GM21423 (cell line): Measurements from ENCODE around the gene PRKCH.

Source experiments
- ATAC-seq: cut with Tn5 transposase; IDR thresholded peaks from one replicate; pipeline ENCODE4 v1.9.1; 2021; ENCODE audit warnings: mild to moderate bottlenecking, moderate library complexity; ENCODE audit not compliant: unreplicated experiment

Gene PRKCH

DNA sequence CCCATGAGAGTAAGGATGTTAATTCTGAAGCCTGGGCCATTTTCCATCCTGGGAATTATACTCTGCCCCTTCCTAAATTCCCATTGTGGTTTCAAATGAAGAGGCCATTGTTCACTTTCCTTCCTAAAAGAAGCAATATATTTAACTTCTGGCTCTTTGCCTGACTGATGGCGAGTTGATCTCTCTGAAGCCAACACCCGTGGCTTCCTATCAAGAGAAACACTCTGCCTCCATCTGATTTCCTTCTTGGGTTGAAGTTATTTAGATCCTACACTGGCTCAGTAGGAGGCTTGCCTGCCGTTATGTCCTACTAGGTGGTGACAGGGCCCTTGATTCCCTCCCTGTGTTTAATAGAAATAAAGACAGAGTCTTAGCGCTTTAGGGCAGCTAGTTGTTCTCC lies 97.4 kb downstream of the PRKCH start:
- ATAC-seq = no peak

DNA sequence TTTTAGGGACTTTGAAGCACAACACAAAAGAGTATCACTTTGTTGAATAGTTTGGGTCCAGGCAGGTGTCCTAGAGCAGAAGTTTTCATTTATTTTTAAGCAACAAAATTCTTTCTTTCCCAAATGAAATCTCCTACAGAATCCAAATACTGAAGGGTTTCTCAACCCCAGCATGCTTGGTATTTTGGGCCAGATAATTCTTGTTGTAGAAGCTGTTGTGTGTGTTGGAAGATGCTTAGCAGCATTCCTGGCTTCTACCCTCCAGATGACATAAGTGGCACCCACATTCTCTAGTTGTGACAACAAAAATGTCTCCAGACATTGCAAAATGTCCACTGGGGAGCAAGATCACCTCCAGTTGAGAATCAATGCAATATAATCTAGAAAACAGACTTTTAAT lies 97.8 kb downstream of the PRKCH start:
- ATAC-seq = no peak

DNA sequence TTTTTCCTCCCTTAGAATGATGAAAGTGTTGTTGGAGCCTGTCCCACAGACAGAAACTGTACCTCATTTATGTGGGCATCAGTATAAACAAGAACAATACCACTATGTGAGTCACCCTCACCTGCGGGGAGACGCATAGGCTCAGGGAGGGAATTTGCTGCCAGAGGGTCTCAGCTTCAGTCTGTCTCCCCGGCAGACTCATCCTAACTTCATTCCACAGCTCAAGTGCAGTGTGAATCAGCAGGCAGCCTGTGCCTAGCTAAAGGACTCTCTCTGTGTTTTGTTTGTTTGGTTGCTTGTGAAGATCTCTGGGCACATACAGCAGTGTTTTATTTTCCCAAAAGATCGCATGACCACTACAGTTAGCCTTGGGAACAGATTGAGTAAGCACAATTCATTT lies 98.9 kb downstream of the PRKCH start:
- ATAC-seq = no peak

DNA sequence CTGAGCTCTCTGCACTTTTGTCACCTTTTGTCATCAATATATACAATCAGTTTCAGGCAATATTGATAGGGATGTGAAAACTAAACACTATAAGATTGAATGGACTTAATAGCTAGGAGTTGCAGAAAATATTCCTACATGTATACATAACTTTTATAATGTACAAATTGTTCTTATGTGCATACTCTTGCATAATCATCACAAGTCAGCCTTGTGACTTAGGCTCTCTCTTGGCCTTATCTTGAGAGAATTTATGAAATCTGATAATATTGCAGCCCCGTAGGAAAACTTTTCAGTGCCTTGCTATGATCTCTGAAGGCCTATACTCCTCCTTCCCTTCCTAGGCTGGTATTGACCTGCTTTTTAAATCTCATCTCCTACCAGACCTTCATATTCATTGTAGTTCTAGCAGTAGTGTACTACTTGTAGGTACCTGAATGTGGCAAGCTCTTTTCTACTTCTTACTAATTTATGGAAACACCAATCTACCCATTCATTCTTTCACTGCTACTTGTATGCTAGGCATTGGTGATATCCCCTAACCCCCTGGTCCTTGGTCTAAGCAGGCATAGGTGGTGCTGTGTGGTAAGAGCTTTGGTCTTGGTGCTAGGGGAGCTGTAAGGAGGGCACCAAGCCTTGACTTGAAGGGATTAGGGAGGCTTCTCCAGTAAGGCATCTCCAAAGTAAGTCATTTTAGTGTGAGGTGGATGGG lies 100.0 kb downstream of the PRKCH start:
- no peak for ATAC-seq

DNA sequence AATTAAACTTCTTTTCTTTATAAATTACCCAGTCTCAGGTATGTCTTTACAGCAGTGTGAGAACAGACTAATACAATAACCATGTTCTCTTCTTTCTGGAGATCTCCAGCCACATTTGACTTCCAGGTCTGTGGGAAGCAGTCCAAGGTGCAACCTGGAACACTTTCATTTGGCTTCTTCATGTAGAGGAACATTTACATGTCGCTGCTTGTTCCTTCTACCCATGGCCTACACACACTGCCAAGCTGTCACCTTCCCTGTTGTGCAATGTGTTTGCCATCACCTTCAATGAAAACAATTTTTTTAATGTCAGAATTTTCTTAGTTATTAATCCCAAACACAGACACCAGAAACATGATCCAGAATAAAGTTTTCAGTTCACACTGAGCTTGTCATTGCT lies 104.7 kb downstream of the PRKCH start:
- ATAC-seq = no peak

DNA sequence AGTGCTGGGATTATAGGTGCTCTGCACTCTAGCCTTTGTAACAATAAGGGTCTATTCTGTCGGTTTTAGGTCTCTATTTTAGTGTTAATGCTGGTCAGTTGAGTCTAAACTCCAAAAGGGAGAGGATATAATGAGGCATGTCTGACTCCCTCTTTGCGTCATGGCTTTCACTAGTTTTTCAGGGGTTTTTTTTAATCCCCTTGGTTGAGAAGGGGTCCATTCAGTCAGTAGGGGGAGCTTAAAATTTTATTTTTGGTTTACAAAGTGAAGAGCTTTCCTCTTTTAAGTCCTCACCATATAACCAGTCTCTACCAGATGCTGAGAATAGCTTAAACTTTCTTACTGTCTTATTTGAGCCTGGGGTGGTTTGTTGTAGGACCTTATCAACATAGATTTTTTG lies 106.9 kb downstream of the PRKCH start:
- ATAC-seq = no peak

DNA sequence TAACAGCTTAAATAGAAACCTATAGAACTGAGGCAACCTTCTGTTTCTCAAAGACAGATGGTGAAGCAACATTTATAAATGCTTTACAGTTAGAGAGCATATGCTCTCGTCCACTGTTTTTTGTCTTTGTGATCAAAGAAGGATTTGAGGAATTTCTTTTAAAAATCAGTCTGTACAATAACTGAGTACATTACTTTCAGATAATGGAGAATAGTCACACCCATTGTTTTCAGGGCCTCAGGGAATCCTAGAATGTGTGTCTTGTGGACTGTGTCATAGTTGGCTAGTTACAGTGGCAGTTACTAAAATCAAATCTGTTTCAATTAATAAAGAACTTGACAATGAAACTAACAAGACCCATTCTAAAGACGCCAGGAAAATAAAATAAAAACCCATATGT lies 107.9 kb downstream of the PRKCH start:
- ATAC-seq = no peak

DNA sequence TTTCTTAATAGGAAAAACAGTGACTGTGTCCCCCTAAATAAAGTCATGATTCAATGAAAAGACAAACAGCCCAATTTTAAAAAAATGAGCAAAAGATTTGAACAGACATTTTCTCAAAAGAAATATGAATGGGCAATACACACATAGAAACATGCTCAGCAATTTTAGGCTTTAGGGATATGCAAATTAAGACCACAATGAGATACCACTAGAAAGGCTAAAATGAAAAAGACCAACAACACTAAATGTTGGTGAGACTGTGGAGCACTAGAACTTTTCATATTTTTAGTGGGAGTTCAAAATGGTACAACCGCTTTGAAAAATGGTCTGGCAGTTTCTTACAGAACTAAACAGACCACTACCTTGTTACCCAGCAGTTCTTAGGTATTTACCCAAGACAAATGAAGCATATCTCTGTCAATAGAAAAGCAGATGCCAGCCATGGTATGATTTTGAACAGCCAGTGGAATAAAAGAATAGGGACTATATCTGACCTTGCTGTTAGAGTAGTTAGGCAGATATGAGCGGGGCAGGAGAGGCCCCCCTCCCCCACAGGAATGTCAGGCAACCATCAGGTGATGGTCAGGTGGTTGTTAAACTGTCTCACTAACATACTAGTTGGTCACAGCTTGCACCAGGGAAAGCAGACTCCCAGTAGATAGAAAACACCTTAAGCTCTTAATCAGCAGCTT lies 108.8 kb downstream of the PRKCH start:
- no peak for ATAC-seq

DNA sequence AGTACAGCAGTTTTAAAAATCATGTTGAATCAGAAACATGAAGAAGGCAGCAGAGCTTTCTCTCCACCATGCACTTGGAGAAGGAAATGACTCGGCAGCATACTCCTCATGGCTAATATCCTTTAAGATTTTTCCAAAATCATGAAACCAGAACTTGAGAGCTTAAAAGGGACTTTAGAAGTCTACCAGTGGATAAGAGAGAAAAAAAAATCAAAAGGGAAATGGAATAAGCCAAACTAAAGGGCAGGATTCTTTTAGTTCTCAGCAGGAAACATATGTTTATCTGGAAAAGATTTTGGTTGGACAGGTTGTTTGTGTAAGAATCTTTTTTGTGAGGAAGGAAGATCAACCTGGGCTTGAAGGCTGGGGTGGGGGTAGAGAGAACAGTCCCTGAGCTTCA lies 111.8 kb downstream of the PRKCH start:
- no peak for ATAC-seq

DNA sequence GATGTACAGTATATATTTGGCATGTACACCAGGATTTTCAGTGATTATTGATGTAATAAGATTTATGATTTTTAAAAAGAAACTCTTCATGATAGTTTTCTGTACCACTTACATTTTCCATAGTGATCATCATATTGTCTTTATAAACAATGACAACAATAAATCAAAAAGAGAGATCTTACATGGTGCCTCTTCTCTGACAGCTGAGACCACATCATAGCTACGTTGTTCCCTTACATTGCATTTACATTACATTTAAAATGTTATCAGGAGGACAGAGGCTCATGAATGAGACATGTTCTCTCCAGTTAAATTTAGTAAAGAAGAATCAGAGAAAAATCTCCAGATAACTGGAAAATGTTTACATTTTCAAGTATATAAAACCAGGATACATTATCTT lies 112.4 kb downstream of the PRKCH start:
- no peak for ATAC-seq

DNA sequence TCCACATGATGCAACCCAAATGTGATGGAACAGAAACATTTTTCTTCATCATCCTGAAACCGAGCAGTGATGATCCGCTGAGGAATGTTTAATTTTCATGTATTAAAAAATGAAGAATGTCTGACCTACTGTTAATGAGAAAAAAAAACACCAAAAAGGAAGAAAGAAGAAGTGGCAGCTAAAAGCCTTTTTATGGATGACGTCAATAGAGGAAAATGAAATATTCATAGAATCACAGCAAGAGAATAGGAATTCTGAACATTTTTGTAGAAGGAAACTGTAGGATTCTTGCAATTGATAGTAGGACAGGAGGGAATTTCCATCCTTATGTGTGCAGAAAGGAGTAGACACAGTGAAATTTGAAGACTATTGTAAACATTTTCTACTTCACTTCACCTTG lies 112.9 kb downstream of the PRKCH start:
- no peak for ATAC-seq

DNA sequence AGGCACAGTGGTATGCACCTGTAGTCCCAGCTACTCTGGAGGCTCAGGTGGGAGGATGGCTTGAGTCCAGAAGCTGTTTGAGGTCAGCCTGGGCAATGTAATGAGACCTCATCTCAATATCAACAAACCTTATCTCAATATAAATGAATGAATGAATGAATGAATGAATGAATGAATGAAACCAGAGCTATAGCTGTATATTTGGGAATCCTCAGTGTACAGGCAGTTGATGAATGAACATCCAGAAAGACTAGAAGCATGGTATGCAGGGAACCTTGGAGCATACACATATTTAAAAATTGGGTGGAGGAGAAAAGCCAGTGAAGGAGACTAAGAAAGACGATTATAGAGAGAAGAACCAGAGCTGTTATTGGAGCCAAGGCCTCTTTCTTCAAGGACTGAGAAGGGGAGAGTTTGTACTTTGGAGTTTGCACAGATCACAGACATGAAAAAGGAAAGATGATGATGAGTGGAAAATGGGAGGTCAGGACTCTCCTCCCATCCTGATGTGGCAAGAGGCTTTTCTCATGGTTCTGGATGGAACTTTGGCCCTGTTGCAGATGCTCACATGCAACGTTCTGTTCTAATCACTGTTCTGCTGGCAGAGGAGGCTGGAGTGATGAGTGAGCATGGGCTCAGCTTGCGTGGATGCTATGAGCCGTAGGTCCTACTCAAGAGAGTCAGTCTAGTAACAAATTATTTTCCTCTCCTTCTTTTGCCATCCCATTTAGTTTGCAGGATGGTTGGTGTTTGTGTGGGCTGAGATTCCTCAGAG lies 114.4 kb downstream of the PRKCH start:
- no peak for ATAC-seq

DNA sequence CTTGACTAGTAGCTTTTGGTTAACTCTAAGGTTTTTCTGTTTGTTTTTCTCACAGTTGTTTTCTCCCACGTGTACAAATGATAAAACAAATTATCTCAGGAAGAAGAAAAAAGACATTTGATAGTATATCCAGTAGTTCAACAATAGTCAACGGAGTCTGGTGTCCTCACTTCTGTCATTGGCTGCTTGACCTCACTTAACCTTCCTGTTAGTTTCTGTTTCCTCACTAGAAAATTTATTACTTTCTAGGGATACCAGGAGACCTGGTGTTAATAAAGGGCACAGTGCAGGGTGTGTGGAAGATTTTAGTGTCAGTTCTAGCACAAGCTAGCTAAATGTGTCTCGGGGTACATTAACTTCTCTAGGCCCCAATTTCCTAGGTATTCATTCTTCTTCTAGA lies 116.0 kb downstream of the PRKCH start:
- no peak for ATAC-seq

DNA sequence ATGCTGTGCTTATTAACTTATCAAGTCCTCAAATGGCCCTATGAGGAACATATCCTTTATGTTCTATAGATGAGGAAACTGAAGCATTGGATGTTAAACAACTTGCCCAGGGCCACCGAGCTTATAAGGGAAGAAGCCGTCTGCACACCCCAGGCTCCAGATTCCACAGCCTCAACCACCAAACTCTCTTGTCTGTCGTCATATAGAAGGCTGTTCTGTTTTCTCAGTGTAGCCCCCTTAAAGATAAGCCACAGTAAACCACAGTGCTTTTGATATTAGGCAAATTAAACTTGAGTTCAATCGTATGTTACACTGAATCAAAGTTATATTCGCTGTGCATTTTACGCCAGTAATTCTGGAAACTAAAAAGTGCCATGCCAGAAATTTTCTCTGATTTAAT lies 116.7 kb downstream of the PRKCH start:
- ATAC-seq = no peak

DNA sequence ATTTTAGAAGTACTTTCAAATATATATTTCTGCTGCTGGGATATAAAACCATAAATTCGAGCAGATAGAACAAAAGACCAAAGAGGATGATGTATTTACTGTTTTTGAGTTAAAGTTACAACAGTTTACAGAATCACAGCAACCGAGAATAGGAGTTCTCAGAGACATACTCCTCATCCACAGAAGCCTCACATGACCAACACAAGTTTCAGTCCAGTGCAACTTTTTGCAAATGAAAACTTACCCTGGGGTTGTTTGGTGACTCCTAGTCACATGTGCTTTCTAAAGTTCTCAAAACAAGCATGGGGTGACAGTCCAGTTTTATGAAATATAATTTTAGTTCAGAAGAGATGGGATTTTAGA lies 117.1 kb downstream of the PRKCH start:
- peak; percentile 39 for ATAC-seq

DNA sequence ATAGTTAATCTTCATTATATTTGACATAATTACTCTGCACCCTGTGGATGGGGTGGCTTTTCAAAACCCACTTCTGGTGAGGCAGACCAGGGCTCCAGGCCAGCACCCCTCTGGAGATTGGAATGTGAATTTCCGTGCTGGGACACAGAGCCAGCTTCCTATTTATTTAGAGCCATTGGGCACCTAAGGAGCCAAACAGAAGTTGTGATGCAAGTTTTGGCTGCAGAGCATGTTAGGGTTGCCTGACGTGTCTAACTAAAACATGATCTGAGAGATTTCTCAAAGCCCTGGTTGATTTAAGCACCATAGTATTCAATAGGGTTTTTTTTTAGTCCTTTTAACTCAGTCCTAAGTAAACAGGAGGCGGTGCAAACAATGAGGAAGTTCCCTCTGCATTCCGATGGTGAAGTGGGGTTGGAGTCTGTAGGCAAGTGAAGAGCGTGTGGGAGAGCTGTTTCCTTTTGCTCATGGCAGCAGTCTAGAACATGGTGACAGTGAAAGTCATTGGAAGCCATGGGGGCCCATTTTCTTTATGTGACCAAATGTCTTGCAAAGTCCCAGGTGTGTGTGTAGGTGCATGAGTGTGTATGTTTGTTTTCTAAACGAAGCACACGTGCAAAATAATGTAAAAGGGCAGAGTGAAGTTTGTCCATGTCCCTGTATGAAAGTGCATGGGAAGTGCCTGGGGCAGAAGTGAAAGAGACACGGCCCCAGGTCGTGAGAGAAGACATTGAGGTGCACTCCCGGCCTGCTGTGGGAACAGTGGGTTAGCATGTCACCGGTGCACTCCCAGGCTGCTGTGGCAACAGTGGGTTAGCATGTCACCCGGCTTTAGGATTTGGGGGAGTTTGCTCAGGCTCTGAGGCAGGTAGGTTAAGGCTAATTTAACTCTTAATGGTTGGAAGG lies 117.7 kb downstream of the PRKCH start:
- ATAC-seq = peak; percentile 53

DNA sequence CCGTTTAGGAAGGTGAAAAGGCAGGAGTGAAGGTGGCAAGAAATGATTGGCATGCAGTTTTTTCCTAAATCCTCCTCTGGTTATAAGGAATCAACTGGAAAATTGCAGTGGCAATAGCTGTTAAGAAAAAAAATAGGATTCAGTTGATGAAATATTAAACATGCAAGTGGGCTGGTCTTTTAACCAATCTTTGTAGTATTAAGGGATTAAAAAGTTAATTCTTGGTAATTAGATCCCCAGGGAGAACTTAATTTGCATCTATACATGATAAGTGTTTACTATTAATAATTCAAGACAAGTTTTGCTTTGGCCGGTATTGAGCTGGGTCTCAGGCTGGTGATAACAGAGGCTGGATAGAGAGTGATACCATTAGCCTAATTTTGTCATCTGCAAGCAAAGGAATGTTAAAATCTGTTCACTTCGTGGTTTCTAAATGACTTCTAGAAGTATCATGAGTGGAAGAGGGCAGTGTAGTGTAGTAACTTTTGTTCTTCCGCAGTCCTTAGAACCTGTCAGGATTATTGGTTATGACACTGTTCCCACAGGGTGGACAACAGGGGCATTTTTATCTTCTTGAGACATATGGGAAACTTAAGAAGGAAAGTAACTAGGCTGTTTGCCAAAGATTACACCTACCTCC lies 118.5 kb downstream of the PRKCH start:
- no peak for ATAC-seq

DNA sequence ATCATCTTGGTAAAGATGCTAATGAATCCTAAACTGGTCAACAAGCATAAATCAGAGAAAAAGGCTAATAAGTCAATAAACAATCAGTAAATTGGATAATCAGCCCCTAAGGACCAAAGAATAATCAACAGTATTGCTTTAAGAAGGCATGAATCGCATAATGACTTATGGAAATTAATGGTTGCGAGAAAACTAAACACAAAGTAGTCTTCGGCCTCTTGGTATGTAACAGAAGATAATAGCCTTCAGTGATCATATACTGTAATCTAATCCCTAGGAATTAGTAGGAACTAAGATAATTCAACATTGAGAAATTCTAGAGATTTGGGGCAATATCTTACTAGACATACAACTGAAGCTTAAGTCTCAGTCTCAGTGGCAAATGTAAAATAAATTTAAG lies 122.1 kb downstream of the PRKCH start:
- ATAC-seq = no peak

DNA sequence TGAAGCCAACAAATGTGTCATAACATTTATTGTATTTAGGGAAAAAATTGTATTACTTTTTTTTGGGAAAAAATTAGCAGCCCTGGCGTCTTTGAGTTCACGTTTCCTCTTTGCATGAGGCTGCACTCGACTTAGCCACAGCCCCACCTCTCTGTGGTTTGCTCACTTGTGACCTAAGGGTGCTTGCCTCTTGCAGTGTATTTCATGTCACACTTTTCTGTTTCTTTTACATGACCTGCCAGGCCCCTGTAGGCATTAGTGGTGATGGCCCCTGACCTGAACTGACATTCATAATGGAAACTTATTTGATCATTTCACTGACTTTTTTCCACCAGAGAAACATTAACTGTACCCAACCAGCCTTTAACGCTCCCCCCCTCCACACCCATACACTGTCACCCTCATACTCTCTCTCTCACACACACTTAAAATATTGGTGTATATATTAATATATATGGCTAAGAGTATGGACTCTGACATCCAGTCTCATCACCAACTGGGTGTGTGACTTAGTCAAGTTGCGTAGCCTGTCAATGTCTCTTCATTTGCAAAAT lies 122.9 kb downstream of the PRKCH start:
- peak; percentile 91 for ATAC-seq

DNA sequence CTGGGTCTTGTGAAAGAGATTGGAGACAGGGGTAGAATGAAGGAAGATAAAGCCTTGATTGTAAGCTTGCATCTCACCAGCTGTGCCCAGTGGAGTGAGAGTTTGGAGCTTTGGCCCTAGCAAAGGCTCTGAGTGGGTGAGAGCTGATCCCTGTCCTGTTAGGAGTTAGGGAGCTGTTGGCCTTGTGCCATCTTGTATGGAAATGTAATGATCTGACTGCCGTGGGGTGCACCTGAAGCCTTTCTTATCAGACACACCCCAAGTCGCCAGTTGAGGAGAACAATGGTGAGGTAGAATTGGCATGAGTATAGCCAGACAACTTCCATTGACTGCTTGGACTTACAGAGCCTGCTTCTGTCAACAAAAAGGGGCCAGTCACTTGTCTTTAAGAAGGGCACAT lies 130.1 kb downstream of the PRKCH start:
- no peak for ATAC-seq
